GM19328 (cell line): ENCODE measurements around the gene NOL6.
A peak's percentile ranks its signal among the peaks of the same experiment; 100 is the strongest.
"Not testable (repeated sequence)": the region's sequence is repeated elsewhere in the genome, so short reads cannot be mapped to it uniquely, and the experiment has no call there.

Experiments used
- ATAC-seq: cut with Tn5 transposase; IDR thresholded peaks from one replicate; pipeline ENCODE4 v1.9.1; 2021; ENCODE audit warnings: mild to moderate bottlenecking, moderate library complexity; ENCODE audit not compliant: unreplicated experiment

NOL6 gene

GRCh38 chr9:33473643-33474352 is at the start of gene NOL6:
Gene NOL6, minus strand, starts transcription at chr9:33473924. Its CDS starts 82 bp downstream, at chr9:33473842.
- peak; percentile 98 for ATAC-seq

GRCh38 chr9:33521861-33522260 is 48.1 kb upstream of the NOL6 start:
- not testable (repeated sequence) for ATAC-seq

GRCh38 chr9:33517934-33518577 is 44.3 kb upstream of the NOL6 start:
- not testable (repeated sequence) for ATAC-seq

- no peak for ATAC-seq
These were observed 43.6 kb upstream of the NOL6 start for GRCh38 chr9:33517373-33517772.

- ATAC-seq, result not testable (repeated sequence)
These were observed 42.7 kb upstream of the NOL6 start for GRCh38 chr9:33516397-33516796.

- ATAC-seq, result not testable (repeated sequence)
These were observed 41.7 kb upstream of the NOL6 start for GRCh38 chr9:33515342-33515995.

GRCh38 chr9:33512535-33512934 is 38.8 kb upstream of the NOL6 start:
- not testable (repeated sequence) for ATAC-seq

GRCh38 chr9:33511184-33511517 is 37.4 kb upstream of the NOL6 start:
- ATAC-seq, result not testable (repeated sequence)

- ATAC-seq, result no peak
These were observed 36.8 kb upstream of the NOL6 start for GRCh38 chr9:33510262-33511183.

- no peak for ATAC-seq
These were observed 33.1 kb upstream of the NOL6 start for GRCh38 chr9:33506626-33507370.

GRCh38 chr9:33498387-33498786 is 24.7 kb upstream of the NOL6 start:
- ATAC-seq, result no peak

GRCh38 chr9:33493819-33494218 is 20.1 kb upstream of the NOL6 start:
- not testable (repeated sequence) for ATAC-seq

- no peak for ATAC-seq
These were observed 15.3 kb upstream of the NOL6 start for GRCh38 chr9:33489066-33489465.

- not testable (repeated sequence) for ATAC-seq
These were observed 11.6 kb upstream of the NOL6 start for GRCh38 chr9:33485312-33485711.

- ATAC-seq, result no peak
These were observed 7.3 kb upstream of the NOL6 start for GRCh38 chr9:33480976-33481375.

GRCh38 chr9:33480106-33480505 is 6.4 kb upstream of the NOL6 start:
- no peak for ATAC-seq

GRCh38 chr9:33476503-33476902 is 2.8 kb upstream of the NOL6 start:
- ATAC-seq, result no peak

GRCh38 chr9:33475357-33475756 is 1.6 kb upstream of the NOL6 start:
- no peak for ATAC-seq

- no peak for ATAC-seq
These were observed 676 bp downstream of the NOL6 start for GRCh38 chr9:33472881-33473615.
